Measurements from ENCODE around the gene BPGM.

Gene BPGM

DNA sequence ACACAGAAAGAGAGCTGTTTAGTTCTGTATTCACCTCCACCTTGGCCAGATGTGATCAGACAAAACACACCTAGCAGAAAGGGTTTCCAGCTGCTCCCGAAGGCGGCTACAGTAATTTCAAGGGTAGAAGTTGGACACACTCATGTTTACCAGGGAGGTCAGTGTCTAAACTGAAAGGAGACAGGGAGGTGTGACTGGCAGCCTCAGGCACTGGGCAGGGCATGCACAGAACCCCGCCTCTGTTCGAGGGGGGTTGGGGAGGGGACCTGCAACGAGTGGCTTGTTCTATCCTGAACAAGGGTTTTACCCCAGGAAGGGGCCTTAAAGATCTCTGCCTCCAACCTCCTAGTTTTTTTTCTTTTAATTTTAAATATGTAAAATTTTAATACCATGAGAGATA lies 49.6 kb downstream of the BPGM start:
- ATAC-seq (replicated peaks; ENCODE audit: extremely low read depth, poor library complexity, severe bottlenecking) (no peak), DNase-seq (ENCODE audit: low spot score in 2 of 2) (no peak)
- H3K27ac Mint-ChIP-seq (ENCODE audit: low read depth) = no peak overlapping the region
- H3K9me3 Mint-ChIP-seq = no peaks in the 10 kb centered on the region
- H3K27me3 Mint-ChIP-seq = peaks cover 19% of the 10 kb centered on the region
- H3K4me1 Mint-ChIP-seq = no peaks in the 10 kb centered on the region
- no peak overlapping the region for H3K4me3 Mint-ChIP-seq
- no peaks in the 10 kb centered on the region for H3K36me3 Mint-ChIP-seq (ENCODE audit: insufficient read depth)

DNA sequence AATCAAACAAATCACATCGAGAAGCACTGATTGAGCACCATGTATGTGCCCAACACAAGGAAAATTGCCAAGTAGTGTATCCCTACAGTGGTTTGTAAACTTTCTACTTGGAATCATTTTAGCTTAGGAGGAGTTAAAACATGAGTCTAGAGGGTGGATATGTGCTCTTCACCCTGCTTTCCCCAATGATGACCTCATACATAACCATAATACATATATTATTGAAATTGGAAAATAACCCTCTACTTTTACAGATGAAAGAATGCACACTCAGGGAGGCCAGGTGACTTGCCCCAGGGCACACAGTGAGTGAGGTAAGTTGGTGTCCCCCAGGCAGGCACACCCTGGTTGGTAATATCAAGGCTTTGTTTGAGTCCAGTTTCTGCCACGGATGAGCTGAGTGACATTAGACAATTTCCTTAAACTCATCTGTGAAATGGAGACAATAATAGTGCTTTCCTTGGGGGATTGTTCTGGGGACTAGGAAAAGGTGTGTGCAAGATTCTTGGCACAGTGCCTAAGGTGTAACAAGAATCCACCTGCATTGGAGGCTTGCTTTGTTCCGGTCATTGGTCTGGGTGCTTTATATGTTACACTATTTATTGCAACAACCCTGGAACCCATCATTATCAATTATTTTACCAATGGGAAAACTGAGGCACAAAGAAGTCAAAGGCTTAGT lies 50.7 kb downstream of the BPGM start:
- H3K27ac Mint-ChIP-seq (ENCODE audit: low read depth) = no peak overlapping the region
- ATAC-seq (replicated peaks; ENCODE audit: extremely low read depth, poor library complexity, severe bottlenecking) (no peak), DNase-seq (ENCODE audit: low spot score in 2 of 2) (no peak)
- no peaks in the 10 kb centered on the region for H3K9me3 Mint-ChIP-seq
- no peak overlapping the region for H3K4me3 Mint-ChIP-seq
- peaks cover 13% of the 10 kb centered on the region for H3K27me3 Mint-ChIP-seq
- no peaks in the 10 kb centered on the region for H3K4me1 Mint-ChIP-seq
- no peaks in the 10 kb centered on the region for H3K36me3 Mint-ChIP-seq (ENCODE audit: insufficient read depth)

DNA sequence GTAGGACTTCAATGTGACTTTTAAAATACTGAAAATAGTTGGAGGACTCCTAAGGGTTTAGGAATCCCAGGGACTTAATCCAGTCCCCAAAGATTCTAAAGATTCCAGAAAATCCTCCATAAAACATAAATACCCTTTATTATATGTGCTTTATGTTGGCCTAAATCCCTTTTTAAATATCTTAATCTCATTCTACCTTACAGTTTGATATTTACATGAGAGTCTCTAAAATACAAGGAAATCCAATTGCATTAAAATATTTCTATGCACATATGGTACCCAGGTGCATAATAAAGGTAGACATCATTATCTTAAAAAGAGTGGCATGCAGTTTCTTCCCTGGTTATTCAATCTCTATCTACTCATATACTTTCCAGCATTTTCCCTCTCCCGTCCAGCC lies 51.8 kb downstream of the BPGM start:
- DNase-seq (ENCODE audit: low spot score in 2 of 2) (no peak), ATAC-seq (replicated peaks; ENCODE audit: extremely low read depth, poor library complexity, severe bottlenecking) (no peak)
- H3K27ac Mint-ChIP-seq (ENCODE audit: low read depth) = no peak overlapping the region
- H3K9me3 Mint-ChIP-seq = no peaks in the 10 kb centered on the region
- no peak overlapping the region for H3K4me3 Mint-ChIP-seq
- H3K36me3 Mint-ChIP-seq (ENCODE audit: insufficient read depth) = no peaks in the 10 kb centered on the region
- H3K27me3 Mint-ChIP-seq = peaks cover 9% of the 10 kb centered on the region
- no peaks in the 10 kb centered on the region for H3K4me1 Mint-ChIP-seq

DNA sequence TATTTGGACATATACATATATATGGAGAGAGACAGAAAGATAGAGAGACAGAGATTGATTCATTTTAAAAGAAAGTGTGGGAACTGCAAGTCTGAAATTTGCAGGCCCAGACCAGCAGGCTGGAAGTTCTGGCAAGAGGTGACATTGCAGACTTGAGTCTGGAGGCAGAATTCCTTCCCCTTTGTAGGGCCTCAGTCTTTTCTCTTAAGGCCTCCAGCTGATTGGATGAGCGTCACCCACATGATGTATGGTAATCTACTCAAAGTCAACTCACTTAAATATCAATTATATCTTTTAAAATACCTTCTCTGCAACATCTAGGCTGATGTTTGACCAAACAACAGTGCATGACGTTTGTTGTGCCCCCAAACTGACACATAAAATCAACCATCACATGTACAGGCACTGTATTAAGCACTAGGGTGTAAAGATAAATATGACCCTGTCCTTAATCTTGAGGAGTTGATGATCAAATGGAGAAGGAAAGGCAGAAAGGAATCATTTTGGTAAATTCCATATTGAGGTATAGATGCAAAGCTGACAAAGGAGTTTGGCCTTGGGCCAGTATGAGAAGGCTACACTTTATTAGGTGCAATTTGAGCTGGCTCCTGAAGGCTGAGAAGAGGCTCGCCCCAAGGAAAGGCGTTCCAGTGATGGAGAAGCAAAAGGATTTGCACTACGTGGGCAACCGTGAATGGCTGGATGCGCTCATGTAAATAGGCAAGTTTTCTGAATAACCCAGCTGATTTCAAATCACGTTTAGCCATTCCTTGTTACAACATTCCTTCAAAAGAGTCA lies 52.6 kb downstream of the BPGM start:
- Mint-ChIP-seq H3K9me3 (no peaks in the 10 kb centered on the region), H3K27me3 (peaks cover 9% of the 10 kb centered on the region), H3K36me3 (ENCODE audit: insufficient read depth) (no peaks in the 10 kb centered on the region), H3K4me3 (no peak overlapping the region), H3K4me1 (no peaks in the 10 kb centered on the region), H3K27ac (ENCODE audit: low read depth) (no peak overlapping the region)
- no peak for DNase-seq (ENCODE audit: low spot score in 2 of 2)
- no peak for ATAC-seq (replicated peaks; ENCODE audit: extremely low read depth, poor library complexity, severe bottlenecking)

DNA sequence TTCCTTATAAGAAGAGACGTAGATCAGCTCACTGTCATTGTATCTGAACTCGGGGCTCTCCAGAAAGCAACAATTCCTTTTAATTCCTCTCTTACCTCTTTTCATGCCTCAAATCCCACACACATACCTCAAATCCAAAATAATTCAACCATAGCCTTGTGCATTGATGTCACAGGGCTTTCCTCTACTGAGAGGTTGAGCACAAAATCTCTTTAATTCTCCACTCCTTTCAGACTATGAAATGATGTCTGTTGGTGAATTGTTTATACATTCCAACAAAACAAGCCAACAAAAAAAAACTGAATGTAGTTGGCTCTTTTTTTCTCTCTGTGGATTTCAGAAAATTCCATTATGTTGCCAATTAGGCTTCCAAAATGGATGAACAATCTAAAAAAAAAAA lies 53.2 kb downstream of the BPGM start:
- H3K9me3 Mint-ChIP-seq = no peaks in the 10 kb centered on the region
- no peak overlapping the region for H3K4me3 Mint-ChIP-seq
- H3K36me3 Mint-ChIP-seq (ENCODE audit: insufficient read depth) = no peaks in the 10 kb centered on the region
- H3K27me3 Mint-ChIP-seq = peaks cover 9% of the 10 kb centered on the region
- H3K27ac Mint-ChIP-seq (ENCODE audit: low read depth) = no peak overlapping the region
- DNase-seq (ENCODE audit: low spot score in 2 of 2) = no peak
- H3K4me1 Mint-ChIP-seq = no peaks in the 10 kb centered on the region
- no peak for ATAC-seq (replicated peaks; ENCODE audit: extremely low read depth, poor library complexity, severe bottlenecking)

DNA sequence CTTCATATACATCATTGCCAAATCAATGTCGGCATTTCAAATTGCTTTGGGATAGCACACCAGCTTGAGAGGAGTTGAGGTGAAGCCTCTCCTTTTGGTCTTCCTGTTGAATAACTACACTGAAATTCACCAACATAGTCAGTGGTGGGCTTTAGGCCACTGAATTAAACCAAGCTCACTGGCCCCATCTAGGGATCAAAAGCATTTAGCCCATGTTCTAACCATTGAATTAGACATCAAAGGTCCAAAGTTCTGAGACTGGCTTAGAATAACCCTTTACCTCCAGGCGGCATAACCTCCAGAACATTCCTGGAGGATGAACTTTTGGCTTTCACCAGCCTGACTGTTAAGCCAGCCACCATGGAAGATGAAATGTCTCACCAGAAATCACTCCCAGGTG lies 54.6 kb downstream of the BPGM start:
- no peak for DNase-seq (ENCODE audit: low spot score in 2 of 2)
- H3K9me3 Mint-ChIP-seq = no peaks in the 10 kb centered on the region
- no peaks in the 10 kb centered on the region for H3K36me3 Mint-ChIP-seq (ENCODE audit: insufficient read depth)
- H3K27ac Mint-ChIP-seq (ENCODE audit: low read depth) = no peak overlapping the region
- H3K27me3 Mint-ChIP-seq = peaks cover 9% of the 10 kb centered on the region
- H3K4me3 Mint-ChIP-seq = no peak overlapping the region
- peak; percentile 54 for ATAC-seq (replicated peaks; ENCODE audit: extremely low read depth, poor library complexity, severe bottlenecking)
- no peaks in the 10 kb centered on the region for H3K4me1 Mint-ChIP-seq

DNA sequence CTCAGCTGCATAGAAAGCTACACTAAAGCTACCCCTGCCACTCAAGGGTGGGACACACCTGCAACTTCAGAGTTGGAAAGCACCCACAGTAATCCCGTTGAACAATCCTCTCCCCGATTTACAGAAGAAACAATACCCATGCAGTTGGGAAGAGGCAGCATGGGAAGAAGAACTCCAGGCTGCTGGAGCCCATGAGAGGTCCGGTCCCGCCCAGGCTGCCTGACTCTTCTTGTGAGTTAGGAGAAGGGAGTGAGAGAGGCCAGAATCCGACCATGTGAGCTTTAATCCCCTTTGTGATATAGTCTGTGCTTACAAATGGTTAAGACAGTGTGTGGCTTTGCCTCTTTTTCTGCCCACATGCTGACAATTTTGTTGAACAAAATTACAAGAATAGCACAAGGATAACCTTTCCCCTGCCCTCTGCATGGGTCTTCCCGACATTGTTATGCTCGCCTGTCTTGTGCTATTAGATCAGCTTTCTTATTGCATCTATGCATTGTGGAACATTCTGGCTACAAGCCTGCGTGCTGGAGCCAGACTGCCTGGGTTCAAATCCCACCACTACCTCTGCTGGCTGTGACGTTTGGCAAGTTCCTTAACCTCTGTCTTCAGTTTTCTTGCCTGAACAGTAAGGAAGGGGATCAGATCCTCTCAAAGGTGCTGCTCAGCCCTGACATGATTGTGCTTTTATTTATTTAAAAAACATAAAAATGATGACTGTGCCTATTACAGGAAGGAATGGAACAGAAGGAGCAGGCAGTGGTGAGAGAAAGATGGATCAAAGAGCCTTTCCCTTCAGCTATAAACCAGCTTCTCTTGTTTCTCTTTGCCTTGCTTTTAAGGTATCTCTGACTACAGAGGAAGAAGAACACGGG lies 56.0 kb downstream of the BPGM start:
- Mint-ChIP-seq H3K27me3 (peaks cover 9% of the 10 kb centered on the region), H3K36me3 (ENCODE audit: insufficient read depth) (no peaks in the 10 kb centered on the region), H3K4me1 (no peaks in the 10 kb centered on the region), H3K27ac (ENCODE audit: low read depth) (no peak overlapping the region), H3K9me3 (no peaks in the 10 kb centered on the region), H3K4me3 (no peak overlapping the region)
- ATAC-seq (replicated peaks; ENCODE audit: extremely low read depth, poor library complexity, severe bottlenecking) (no peak), DNase-seq (ENCODE audit: low spot score in 2 of 2) (no peak)

DNA sequence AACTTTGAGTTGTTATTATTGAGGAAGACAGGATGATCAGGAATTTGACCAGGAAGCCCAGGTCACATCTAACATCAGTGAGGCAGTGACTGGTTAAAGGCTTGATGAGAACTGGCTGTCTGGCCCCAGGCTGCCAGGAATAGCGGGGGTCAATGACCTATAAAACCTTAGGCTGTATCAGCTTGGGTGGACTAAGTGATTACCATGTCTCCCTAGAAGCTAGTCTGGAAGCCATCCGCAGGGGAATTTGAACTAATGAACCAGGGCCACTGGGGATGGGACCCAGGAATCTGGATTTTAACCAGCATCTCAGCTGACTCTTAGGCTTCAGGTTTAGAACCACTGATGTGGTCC lies 56.6 kb downstream of the BPGM start:
- Mint-ChIP-seq H3K36me3 (ENCODE audit: insufficient read depth) (no peaks in the 10 kb centered on the region), H3K27ac (ENCODE audit: low read depth) (no peak overlapping the region), H3K4me1 (no peaks in the 10 kb centered on the region), H3K4me3 (no peak overlapping the region), H3K9me3 (no peaks in the 10 kb centered on the region), H3K27me3 (peaks cover 9% of the 10 kb centered on the region)
- DNase-seq (ENCODE audit: low spot score in 2 of 2) (no peak), ATAC-seq (replicated peaks; ENCODE audit: extremely low read depth, poor library complexity, severe bottlenecking) (no peak)

DNA sequence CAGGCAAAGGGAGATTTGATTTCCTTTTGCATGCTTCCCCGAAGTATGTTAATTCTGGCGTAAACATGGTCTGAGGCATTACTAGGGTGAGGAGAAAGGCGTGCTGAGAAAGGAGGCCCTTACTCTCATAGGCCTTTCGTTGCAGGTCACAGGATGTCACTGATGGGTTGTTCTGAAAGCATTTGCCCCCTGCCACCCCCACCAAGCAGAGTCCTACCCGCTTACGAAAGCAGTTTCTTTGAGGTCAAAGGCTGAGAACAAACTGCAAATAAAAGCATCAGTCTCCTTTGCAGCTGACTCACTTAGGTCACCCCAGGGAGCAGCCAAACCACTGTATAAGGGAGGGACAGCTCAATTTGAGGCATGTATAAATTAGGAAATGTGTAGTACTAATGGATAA lies 57.1 kb downstream of the BPGM start:
- Mint-ChIP-seq H3K9me3 (no peaks in the 10 kb centered on the region), H3K27ac (ENCODE audit: low read depth) (no peak overlapping the region), H3K4me3 (no peak overlapping the region), H3K27me3 (peaks cover 9% of the 10 kb centered on the region), H3K36me3 (ENCODE audit: insufficient read depth) (no peaks in the 10 kb centered on the region), H3K4me1 (no peaks in the 10 kb centered on the region)
- no peak for ATAC-seq (replicated peaks; ENCODE audit: extremely low read depth, poor library complexity, severe bottlenecking)
- DNase-seq (ENCODE audit: low spot score in 2 of 2) = no peak

DNA sequence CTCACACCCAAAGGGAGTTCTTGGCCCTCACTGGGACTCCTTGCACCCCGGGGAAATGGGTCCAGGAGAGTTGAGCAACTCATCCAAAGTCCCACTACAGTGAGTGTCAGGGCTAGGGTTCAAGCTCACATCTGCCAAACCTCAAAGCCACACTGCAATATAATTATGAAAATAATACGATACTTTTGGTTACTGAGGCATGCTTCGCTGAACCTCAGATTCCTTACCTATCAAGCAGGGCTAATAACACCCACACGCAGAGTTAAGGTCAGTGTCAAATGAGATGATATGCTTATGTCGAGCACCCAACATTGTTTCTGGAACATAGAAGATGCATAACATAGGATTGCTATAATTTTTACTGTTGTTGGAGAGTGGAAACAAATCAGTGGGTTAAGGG lies 58.2 kb downstream of the BPGM start:
- ATAC-seq (replicated peaks; ENCODE audit: extremely low read depth, poor library complexity, severe bottlenecking) (no peak), DNase-seq (ENCODE audit: low spot score in 2 of 2) (no peak)
- Mint-ChIP-seq H3K4me3 (no peak overlapping the region), H3K9me3 (no peaks in the 10 kb centered on the region), H3K27me3 (peaks cover 9% of the 10 kb centered on the region), H3K27ac (ENCODE audit: low read depth) (no peak overlapping the region), H3K4me1 (no peaks in the 10 kb centered on the region), H3K36me3 (ENCODE audit: insufficient read depth) (no peaks in the 10 kb centered on the region)

DNA sequence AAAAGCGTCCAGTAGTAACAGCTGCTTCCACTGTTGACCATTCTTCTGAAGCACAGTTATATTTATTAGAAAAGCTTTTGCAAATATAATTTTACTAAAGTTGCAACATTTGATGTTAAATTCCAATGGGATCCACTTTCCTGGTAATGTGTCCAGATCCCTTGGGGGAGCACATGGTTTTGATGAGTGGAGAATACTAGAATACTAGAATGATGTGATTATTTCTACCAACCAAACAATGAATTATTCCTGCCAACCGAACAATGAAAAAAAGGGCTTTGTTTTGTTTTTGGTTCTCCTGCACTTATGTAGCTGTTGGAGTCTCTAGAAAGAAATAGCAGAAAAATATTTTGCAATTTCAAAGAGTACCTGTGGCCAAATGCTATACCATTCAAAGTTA lies 59.1 kb downstream of the BPGM start:
- Mint-ChIP-seq H3K27ac (ENCODE audit: low read depth) (no peak overlapping the region), H3K9me3 (no peaks in the 10 kb centered on the region)
- ATAC-seq (replicated peaks; ENCODE audit: extremely low read depth, poor library complexity, severe bottlenecking) = no peak

DNA sequence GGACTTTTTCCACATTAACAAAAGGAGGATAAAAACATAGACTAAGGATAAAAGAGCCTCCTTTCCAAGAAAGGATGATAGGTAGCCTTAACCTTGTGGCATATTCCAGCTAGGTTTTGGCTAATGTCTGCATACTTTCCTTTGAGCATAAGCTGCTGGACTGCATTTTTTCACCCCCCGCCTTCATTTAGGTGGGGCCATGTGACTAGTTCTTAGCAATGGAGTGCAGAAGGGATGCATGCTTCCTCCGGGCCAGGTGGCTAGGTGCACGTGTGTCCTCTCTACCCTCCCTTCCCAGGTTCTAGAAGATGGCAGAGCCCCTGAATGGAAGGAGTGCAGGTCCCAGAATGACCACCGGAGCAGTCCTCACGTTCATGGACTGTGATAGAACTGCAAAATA lies 59.8 kb downstream of the BPGM start:
- Mint-ChIP-seq H3K4me3 (no peak overlapping the region), H3K27ac (ENCODE audit: low read depth) (no peak overlapping the region), H3K27me3 (peaks cover 9% of the 10 kb centered on the region), H3K9me3 (no peaks in the 10 kb centered on the region), H3K36me3 (ENCODE audit: insufficient read depth) (peaks cover 2% of the 10 kb centered on the region), H3K4me1 (peaks cover 10% of the 10 kb centered on the region)
- no peak for ATAC-seq (replicated peaks; ENCODE audit: extremely low read depth, poor library complexity, severe bottlenecking)
- DNase-seq (ENCODE audit: low spot score in 2 of 2) = no peak

More for the DNA sequence above, 59.1 kb downstream of the BPGM start:
- H3K4me1 Mint-ChIP-seq = peaks cover 3% of the 10 kb centered on the region
- H3K27me3 Mint-ChIP-seq = peaks cover 9% of the 10 kb centered on the region
- no peak for DNase-seq (ENCODE audit: low spot score in 2 of 2)
- H3K36me3 Mint-ChIP-seq (ENCODE audit: insufficient read depth) = no peaks in the 10 kb centered on the region
- no peak overlapping the region for H3K4me3 Mint-ChIP-seq

Data from central memory CD8-positive, alpha-beta T cell (primary cell).